ENCODE measurements around the gene OR6J1. TPM values are rescaled to one million over a fixed set of nuclear protein-coding genes. Genes with fewer than 3 reads are reported as not detected.

The OR6J1 gene
- total and polyA plus RNA-seq, 2 donors (not counting 1 experiment from before 2014, with no cell fraction given) = not detected

- Histone ChIP-seq H3K9me3 (ENCODE audit: control insufficient read depth, insufficient read depth, low read depth, low read length) (no peaks in the 10 kb centered on the region), H3K4me2 (ENCODE audit: extremely low read depth, insufficient read depth, low read length) (no peak overlapping the region), H3K36me3 (ENCODE audit: control insufficient read depth, insufficient read depth, low read length) (no peaks in the 10 kb centered on the region), H2AFZ (ENCODE audit: low read length) (no peak overlapping the region), H3K79me2 (ENCODE audit: control insufficient read depth, insufficient read depth, low read length) (no peaks in the 10 kb centered on the region), H3K27ac (ENCODE audit: insufficient read depth, low read length) (no peak overlapping the region), H3K4me1 (ENCODE audit: control insufficient read depth, extremely low read depth, insufficient read depth, low read length) (no peaks in the 10 kb centered on the region), H3K4me3 (replicated peaks in 1 of 4; ENCODE audit: control extremely low read depth in 1 of 4, insufficient read depth in 1 of 4, low read depth in 3 of 4, low read length in 4 of 4) (no peak overlapping the region), H3K9ac (ENCODE audit: insufficient read depth, low read length) (no peak overlapping the region), H4K20me1 (ENCODE audit: control insufficient read depth, extremely low read depth, insufficient read depth, low read length) (no peaks in the 10 kb centered on the region), H3K27me3 (ENCODE audit: control insufficient read depth, insufficient read depth, low read length) (peaks cover 4% of the 10 kb centered on the region)
- TF ChIP-seq CTCF (conservative IDR thresholded peaks at IDR 0.05 in 1 of 2, IDR thresholded peaks at IDR 0.05 in 1 of 2; ENCODE audit: low read depth in 1 of 2, low read length in 2 of 2) (no peak), EZH2 (IDR thresholded peaks at IDR 0.05; ENCODE audit: low read length, missing control alignments) (no peak)
- DNase-seq (ENCODE audit: low read depth in 2 of 2) = no peak
Measured at GRCh38 chr14:22629361-22629760, 14.8 kb downstream of the OR6J1 start.

- Histone ChIP-seq H4K20me1 (ENCODE audit: control insufficient read depth, extremely low read depth, insufficient read depth, low read length) (no peaks in the 10 kb centered on the region), H3K27me3 (ENCODE audit: control insufficient read depth, insufficient read depth, low read length) (no peaks in the 10 kb centered on the region), H3K4me3 (replicated peaks in 1 of 4; ENCODE audit: control extremely low read depth in 1 of 4, insufficient read depth in 1 of 4, low read depth in 3 of 4, low read length in 4 of 4) (no peak overlapping the region), H2AFZ (ENCODE audit: low read length) (no peak overlapping the region), H3K4me2 (ENCODE audit: extremely low read depth, insufficient read depth, low read length) (no peak overlapping the region), H3K79me2 (ENCODE audit: control insufficient read depth, insufficient read depth, low read length) (no peaks in the 10 kb centered on the region), H3K9me3 (ENCODE audit: control insufficient read depth, insufficient read depth, low read depth, low read length) (no peaks in the 10 kb centered on the region), H3K4me1 (ENCODE audit: control insufficient read depth, extremely low read depth, insufficient read depth, low read length) (no peaks in the 10 kb centered on the region), H3K9ac (ENCODE audit: insufficient read depth, low read length) (no peak overlapping the region), H3K36me3 (ENCODE audit: control insufficient read depth, insufficient read depth, low read length) (no peaks in the 10 kb centered on the region), H3K27ac (ENCODE audit: insufficient read depth, low read length) (no peak overlapping the region)
- no peak for DNase-seq (ENCODE audit: low read depth in 2 of 2)
- TF ChIP-seq EZH2 (IDR thresholded peaks at IDR 0.05; ENCODE audit: low read length, missing control alignments) = no peak
Measured at GRCh38 chr14:22627506-22628263, 16.5 kb downstream of the OR6J1 start.

GRCh38 chr14:22626590-22626989 is 17.6 kb downstream of the OR6J1 start:
- Histone ChIP-seq H2AFZ (ENCODE audit: low read length) (no peak overlapping the region), H3K36me3 (ENCODE audit: control insufficient read depth, insufficient read depth, low read length) (no peaks in the 10 kb centered on the region), H3K9me3 (ENCODE audit: control insufficient read depth, insufficient read depth, low read depth, low read length) (no peaks in the 10 kb centered on the region), H3K9ac (ENCODE audit: insufficient read depth, low read length) (no peak overlapping the region), H3K4me3 (replicated peaks in 1 of 4; ENCODE audit: control extremely low read depth in 1 of 4, insufficient read depth in 1 of 4, low read depth in 3 of 4, low read length in 4 of 4) (no peak overlapping the region), H3K4me2 (ENCODE audit: extremely low read depth, insufficient read depth, low read length) (no peak overlapping the region), H3K27ac (ENCODE audit: insufficient read depth, low read length) (no peak overlapping the region), H3K4me1 (ENCODE audit: control insufficient read depth, extremely low read depth, insufficient read depth, low read length) (peaks cover 4% of the 10 kb centered on the region), H3K27me3 (ENCODE audit: control insufficient read depth, insufficient read depth, low read length) (no peaks in the 10 kb centered on the region), H4K20me1 (ENCODE audit: control insufficient read depth, extremely low read depth, insufficient read depth, low read length) (no peaks in the 10 kb centered on the region), H3K79me2 (ENCODE audit: control insufficient read depth, insufficient read depth, low read length) (no peaks in the 10 kb centered on the region)
- no peak for TF ChIP-seq CTCF (conservative IDR thresholded peaks at IDR 0.05 in 1 of 2, IDR thresholded peaks at IDR 0.05 in 1 of 2; ENCODE audit: low read depth in 1 of 2, low read length in 2 of 2)
- TF ChIP-seq EZH2 (IDR thresholded peaks at IDR 0.05; ENCODE audit: low read length, missing control alignments) = no peak
- DNase-seq (ENCODE audit: low read depth in 2 of 2) = no peak
